Measurements from ENCODE around the gene CARMIL1.

Gene CARMIL1

DNA sequence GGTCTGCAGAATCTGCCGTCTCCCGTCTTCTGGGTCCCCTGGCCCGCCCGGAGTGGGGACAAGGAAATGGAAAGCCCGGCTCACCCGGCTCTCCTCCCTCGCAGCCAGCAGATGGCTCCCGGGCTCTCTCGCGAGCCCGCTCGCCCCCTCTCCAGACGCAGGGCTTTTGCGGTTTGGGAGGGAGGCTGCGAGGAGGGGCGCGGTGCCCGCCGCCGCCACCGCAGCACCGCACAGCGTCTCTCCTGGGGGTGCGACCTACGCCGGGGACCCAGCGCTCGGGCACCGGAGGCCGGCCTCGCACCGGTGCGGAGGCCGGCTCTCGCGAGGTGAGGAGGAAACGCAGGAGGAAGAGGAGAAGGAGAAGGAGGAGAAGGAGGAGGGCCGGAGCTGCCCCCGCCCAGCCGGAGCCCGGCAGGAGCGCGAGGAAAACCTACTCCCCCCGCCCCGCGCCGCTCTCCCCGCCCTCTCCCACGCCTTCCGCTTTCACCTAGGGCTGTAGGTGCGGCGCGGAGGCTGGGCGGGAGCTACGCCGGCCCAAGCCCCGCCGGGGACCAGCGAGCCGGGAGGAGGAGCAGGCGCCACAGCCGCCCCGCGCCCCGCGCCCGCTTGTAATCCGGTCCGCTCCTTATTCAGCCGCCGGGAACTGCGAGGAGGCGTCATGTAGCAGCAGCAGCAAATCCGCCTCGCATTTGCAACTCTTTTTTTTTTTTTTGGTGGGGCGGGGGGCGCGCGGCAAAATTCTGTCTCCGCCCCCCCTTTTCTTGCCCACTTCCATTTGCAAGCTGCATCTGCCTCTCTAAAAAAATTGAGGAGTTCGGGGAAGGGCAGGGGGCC, at the start of gene CARMIL1:
Gene CARMIL1, plus strand, starts transcription at position 461 of the 834 bp plus-strand sequence. CDS start 422 bp downstream, outside the sequence.
- DNase-seq = peak; percentile 39 to 67

DNA sequence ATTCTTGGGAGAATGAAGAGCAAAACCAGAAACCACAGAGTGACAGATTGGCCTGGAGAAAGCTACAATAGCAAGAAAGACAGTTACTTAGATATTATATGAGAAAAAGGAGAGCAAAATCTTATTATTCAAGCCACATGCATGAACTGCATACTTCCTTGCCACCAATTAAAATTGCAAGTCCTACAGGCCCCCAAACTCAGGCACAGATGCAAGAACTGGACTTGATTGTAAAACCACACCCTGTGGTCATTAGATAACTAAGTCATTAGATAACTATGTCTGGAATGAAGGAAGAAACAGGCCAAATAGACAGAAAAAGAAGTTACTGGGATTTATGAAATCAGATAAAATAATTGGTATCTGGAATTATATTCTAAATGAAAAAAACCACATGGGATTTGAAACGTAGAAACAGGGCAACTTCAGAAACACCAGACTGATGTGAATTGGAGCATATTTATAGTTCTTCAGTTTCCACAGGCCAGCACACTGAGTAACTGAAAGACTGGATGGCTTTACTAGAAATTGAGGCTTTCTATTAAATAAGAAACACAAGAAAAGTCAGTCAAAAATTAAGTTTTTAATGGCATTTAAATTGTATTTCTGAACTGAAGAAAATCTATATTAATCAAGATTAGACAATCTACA, 49.4 kb upstream of the CARMIL1 start:
- DNase-seq = no peak

DNA sequence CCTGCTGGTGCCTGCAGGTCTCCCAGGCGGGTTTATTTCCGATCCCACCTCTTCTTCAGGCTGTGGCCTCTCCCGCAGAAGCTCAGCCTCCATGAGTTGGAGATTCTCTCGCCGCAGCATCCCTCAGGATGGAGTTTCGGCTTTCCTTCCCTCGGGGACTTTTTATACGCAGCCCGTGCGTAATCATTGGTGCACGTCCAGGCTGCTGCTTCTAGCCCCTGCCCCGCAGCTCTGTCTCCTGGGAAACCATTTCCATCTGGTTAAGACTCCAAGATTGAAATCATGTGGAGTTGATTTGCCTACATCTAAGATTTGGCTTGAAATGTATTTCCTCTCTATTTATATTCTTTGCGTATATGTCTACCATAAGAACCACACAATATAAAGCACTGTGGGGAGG, 46.7 kb upstream of the CARMIL1 start:
- DNase-seq = no peak

DNA sequence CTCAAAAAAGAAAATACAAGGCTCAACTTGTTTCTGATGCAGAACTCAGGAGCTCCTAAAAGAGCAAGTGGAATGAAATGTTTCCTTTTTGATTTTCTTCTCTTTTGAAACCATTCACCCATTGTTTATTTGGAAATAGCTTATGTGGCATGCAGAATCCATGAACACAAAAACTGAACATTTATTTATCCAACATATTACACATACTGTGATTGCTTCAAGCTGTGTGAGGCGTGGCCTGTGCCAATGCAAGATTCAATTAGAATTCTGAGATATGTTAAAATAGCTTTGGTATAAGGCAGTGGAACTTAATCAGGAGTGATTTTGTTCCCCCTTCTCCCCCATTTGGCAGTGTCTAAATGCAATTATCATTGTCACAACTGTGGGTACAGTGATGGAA, 45.9 kb upstream of the CARMIL1 start:
- no peak for DNase-seq

DNA sequence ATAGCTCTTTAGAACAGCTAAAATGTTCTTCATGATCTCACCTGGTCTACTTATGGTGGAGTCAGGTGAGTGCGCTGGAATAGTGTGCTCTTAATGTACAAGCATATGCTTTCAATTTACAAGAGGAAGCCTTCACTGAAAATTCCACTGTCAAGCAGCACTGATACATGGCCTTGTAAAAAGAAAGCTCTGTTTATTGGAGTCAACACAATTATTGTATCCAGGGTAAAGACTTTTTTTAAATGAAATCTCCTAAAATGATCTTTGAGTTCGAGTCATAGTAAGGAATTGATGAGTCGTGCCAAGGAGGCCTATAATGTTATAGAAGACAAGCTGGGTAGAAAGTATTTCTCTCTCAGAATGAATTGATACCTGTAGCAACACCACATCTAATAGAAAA, 41.6 kb upstream of the CARMIL1 start:
- DNase-seq = no peak

DNA sequence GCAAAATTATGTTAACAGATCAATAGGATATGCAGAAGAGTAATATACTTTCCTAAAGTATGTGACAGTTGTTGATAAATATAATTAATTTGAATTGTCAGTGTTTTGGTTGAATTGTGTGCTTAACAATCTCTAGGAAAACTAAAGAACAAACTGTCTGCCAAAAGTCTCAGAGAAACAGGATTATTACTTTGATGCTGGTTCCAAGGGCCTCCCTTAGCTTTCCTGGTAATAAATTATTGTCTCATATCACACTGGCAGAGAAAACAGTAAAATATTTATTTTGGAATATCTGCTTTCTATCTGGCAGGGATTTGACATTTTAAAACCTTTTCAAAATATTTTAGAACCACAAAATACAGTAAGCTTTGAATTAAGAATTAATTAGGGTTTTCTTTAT, 40.1 kb upstream of the CARMIL1 start:
- DNase-seq = no peak

DNA sequence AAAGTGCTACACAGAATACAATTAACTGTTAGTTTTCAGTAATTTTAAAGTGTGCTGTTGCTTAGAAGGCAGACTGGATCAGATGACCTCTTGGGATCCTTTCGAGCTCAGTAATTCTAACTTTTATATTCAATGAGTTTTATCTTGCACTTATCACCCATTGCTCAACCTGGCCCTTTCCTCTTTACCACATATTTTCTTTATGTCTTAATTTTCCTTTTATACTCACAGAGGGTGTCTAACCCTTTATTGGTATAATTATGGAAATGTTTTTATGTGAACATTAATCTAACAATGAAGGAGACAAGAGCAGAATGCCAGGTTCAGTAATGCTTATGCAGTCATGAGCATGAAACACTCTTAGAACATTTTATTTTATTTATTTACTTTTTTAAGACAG, 39.7 kb upstream of the CARMIL1 start:
- no peak for DNase-seq

DNA sequence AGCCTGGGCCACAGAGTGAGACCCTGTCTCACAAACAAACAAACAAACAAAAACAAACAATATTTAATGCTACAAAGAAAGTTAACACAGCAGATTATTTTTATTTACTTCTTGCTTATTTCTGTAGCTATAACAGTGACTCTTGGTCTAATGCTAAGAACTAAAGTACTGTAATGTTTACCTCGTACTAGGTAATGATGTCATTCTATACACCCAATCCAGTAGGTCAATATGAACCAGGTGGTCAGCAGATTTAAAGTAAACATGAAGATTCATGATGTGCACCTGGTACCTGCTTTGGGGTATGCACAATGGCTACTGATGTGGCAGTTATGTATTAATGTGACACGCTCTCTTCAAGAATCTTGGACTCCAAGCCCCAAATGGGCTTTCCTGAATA, 36.6 kb upstream of the CARMIL1 start:
- DNase-seq = no peak

DNA sequence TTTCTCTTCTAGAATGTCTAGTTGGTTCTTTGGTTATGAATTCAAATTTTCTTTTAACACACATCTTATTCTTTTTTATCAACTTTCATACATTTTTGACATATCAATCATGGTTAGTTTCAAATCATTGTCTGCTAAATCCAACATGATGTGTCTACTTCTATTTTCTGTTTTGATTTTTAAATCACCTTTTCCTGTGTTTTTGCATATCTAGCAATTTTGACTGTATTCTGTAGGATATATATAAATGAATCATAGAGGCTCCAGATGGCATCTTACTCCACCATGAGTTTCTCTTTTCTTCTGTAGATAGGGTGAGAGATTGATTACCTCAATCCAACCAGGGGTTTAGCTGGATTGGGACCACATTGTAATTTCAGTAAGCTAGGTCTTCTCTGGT, 34.3 kb upstream of the CARMIL1 start:
- no peak for DNase-seq

DNA sequence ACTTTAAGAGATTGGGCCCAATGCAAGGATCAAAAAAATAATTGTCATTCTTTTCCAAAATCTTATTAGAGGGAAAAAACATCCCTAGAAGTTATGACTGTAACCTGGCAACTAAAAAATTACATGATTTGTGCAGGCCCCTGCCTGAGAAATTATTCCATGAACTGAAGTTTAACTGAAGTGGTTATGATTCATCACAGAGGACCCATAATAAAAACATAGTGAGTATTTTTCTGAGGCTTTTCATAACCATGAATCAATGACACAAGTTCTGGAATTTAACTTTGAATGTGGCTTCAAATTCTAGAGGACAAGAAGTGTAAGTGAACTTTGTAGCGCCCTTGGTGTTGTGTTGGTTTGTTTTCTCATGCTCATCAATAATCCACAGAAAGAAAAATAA, 31.1 kb upstream of the CARMIL1 start:
- DNase-seq = no peak

DNA sequence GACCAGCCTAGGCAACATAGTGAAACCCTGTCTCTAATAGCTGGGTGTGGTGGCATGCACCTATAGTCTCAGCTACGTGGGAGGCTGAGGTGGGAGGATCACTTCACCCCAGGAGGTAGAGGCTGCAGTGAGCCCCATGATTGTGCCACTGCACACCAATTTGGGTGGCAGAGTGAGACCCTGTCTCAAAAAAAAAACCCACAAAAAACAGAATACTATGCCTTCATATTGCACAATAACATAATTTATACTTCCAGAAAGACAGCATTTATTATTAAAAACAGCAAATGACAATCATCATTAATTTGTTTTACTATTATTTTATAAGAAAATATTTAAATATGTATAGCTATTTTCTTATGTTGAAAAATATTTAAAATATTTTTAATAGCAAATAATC, 30.0 kb upstream of the CARMIL1 start:
- DNase-seq = no peak

DNA sequence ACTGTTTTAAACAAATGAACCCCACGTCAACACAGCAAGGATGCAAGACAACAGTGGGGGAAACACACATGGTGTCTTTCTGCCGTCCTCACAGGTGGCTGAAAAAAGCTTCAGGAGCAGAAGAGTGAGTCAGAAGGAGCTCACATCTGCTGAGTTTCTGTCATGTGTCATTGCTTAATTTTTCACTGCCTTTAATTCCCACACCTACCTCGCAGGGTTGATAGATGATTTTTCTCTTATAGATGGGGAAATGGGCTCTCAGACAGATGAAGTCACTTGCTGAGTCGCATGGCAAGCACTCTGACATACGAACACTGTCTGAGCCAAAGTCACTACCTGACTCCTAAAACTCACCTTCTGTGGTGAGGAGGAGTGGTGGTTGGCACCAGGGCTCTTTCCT, 28.3 kb upstream of the CARMIL1 start:
- no peak for DNase-seq

DNA sequence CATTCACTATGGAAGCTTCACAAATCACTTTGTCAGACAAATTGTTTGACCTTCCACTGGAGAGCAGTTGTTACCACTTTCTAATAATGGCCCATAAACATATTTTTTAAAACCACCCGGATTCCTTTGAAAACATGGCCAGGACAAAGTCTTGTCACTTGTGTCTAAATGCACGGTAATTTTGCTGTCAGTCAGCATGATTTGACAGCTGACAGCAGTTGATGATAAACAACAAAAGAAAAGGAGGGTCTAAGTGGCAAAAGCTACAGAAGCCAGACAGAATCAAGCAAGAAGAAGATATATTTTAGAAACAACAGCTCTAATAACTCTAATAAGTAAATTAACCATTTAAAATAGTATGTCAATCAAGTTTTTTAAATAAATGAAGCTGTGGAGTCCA, 27.7 kb upstream of the CARMIL1 start:
- no peak for DNase-seq

DNA sequence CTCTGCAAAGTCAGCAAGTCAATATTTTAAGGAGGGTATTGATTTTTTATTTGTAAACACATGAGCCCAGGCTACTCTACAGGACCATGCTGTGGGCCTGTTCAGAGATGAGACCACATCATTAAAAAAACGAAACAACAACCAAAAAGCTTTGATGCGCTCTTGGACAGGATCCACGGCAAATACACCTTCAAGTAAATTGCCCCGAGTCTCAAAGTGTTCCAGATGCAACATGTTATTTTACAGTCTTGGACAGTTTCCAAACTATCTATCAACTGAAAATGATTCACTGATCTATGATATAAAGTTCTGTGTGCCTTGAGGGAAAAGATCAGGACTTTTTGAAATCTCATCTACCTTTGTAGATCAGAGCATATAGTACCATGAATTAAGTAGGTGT, 25.8 kb upstream of the CARMIL1 start:
- DNase-seq = no peak

DNA sequence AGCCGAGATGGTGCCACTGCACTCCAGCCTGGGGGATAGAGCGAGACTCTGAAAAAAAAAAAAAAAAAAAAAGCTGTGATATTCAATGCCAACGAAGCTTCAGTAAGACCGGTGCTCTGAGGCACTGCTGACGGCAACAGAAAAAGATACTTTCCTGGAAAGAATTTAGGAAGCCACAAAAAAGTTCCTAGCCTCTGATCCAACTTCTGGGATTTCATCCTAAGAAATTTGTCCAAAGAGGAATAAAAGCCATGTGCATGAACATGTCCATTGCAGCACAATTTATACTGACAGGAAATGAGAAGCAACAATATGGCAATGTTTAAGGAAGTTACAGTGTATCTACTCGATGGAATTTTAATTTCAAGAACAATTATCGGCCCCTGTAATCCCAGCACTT, 24.5 kb upstream of the CARMIL1 start:
- no peak for DNase-seq

DNA sequence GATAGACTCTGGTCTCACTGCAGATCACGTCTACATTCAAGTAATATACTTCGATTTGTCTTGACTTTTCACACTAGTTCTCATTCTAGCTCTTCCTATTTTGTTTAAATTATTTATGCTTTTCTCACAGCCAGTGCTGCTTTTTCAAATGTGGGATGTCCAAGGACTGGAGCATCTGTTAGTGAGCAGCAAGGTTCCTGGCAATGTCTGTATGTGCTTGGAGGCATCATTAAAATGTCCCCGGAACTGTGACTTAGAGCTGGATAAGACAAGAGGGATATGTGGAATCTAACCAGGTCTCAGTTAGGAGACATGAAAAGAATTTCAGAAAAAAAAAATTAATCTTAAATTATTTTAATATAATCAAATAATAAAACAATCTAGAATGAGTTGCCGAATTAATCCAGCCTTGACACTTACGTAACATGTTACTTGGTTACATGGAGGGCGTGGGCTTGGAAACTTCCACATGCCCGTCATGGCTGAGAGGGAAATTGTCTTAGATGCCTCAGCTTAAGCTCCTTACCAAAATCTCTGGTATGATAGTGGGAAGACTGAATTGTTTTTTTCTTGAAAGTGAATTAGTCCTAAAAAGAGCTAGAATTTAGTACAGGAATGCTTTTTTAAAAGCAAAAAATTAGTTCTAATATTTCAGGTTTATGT, 21.4 kb upstream of the CARMIL1 start:
- DNase-seq = peak in 1 of 2 experiments; percentile 37

DNA sequence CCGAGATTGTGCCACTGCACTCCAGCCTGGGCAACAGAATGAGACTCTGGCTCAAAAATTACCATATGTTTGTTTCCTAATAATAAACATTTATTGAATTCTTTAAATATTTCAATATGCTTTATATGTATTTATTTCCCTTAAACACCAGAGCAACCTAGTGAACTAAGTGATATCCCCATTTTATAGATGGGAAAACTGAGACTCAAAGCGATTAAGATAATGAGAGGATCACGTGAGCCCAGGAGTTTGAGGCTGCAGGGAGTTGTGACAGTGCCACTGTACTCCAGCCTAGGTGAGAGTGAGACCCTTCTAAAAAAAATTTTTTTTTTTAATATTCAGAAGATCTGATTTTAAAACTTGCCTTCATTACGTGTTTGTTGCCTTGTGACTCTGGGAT, 19.4 kb upstream of the CARMIL1 start:
- DNase-seq = no peak

DNA sequence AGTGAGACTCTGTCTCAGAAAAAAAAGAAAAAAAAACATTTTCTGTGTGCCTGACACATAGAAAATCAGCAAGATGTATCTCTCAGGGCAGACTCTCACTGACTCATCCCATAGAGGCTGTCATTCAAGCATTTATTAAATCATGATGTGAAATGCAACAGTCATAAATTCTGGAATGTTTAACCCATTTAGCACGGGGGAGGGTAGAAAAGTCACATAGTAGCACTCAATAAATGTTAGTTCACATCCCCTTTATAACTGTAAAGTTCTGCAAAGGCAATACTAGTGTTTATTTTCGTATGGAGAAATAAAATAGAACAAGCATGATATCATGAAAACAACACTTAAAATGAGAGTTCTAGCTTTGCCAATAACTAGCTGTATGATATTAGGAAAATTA, 15.5 kb upstream of the CARMIL1 start:
- no peak for DNase-seq

DNA sequence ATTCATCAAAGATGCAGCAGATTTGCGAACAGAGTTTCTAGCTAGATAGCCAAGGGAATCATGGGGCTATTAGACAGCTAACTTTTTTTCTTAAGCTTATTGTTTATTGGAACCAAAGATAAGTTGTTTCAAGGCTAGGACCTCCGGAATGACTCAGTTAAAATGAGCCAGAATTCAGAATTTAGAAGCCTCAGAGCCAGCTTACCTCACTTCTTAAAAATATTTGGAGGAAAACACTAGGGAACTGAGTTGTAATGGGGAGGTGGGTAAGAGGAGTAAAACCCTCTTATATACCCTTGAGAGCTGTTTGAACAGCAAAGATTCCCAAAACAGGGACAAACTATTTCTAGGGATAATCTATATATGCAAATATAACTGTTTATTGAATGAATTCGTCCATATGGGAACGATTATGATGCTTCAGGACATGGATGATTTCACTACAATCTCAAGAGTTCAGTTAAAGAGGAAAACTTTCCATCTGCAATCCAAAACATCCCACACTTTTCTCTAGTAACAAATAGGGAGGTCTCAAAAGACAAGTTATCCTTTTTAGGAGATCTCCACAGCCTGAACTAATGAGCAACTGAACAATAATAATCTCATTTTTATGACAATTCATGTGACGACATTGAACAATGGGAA, 12.6 kb upstream of the CARMIL1 start:
- DNase-seq = no peak

DNA sequence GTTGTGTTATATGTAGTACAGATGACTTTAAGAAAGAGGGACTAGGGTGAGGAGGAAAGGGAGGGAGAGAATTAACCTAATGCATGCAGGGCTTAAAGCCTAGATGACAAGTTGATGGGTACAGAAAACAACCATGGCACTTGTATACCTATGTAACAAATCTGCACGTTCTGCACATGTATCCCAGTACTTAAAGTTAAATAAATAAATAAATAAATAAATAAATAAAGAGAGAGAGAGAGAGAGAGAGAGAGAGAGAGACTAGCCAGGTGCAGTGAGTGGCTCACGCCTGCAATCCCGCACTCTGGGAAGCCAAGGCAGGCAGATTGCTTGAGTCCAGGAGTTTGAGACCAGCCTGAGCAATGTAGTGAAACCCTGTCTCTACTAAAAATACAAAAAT, 11.5 kb upstream of the CARMIL1 start:
- DNase-seq = no peak

DNA sequence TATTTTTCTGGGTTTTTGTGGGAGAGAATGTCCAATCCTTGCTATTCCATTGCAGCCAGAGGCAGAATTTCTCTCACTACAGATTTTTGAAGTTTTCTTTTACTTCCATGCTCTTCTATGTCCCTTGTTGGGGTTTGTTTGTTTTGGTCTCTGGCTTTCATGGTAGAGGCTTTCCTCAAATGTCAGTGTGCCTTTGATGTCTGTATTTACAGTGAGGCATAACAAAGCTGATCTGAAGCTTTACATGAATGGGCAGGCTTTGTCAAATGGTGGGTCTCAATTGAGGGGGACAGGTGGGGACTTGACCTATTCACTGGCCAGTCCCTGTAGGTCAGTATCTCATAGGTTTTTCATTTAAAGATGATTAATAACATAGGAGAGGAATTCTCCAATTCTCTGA, 8.6 kb upstream of the CARMIL1 start:
- DNase-seq = no peak

DNA sequence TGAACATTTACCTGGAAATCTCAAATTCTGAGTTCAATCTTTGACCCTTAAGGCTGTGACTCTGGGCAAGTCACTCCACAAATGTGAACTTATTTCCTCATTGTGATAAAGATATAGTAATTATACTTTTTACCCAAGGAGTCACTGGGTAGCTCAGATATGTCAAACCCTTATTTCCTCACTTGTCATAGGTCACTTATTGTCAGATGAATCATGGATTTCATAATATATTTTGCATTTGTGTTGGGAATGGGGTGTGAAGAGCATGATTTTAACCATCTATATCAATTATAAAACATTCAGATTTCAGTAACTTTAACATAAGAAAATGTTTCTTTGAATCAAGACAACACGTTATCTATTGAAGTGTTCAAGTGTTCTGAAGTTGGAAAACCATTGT, 3.7 kb upstream of the CARMIL1 start:
- no peak for DNase-seq

DNA sequence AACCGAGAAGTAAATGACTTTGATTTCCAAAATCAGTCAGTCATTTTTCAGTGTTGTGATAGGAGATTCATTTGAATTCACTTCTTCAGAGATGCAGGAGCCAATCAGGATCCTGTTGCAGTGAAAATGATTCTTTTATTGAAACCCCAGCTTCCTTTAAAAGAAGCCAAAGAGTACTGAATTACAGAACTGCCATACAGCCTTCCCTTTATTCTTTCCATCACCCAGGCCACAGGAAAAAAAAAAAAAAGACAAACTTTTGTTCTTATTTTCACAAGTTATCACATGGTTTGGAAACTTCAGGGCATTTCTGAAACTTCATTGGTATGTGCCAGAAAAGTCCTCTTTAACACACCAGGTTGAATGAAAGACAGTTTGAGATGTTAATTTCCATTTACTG, 1.8 kb upstream of the CARMIL1 start:
- DNase-seq = no peak

DNA sequence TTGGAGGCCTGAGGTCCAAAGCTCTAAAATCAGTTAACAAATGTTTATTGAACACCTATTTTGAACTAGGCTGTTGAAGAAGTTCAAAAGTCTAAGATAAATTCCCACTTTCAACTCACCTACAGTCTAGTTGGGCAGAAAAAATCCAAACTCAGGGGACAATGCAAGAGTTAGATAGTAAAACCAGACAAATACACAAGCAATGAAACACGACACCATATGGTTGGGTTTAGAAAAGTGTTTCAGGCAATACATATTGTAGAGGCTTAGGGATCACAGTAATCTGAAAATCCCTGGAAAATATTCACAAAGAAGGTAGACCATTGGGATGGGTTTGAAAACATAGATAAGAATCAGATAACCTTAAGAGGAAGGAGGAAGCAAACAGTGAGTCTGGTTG, 1.3 kb upstream of the CARMIL1 start:
- no peak for DNase-seq

Data from cerebellar nuclear complex (tissue), 1 donor.